Endothelial cell of umbilical vein (primary cell): ENCODE results near the gene FOXL1.

Experiments
- CTCF ChIP-seq, 2 donors: IDR thresholded peaks; 1 replicate in 1 of 2; 2 replicates in 1 of 2; pipeline ENCODE4 v1.5.1; 2011; ENCODE audit warnings: low read length in 2 of 2, mild to moderate bottlenecking in 2 of 2, moderate library complexity in 2 of 2, control low read depth in 1 of 2, inconsistent platforms in 1 of 2, low read depth in 1 of 2; ENCODE audit not compliant: insufficient read depth in 1 of 2; ENCODE audit errors: extremely low read depth in 1 of 2
- EZH2 ChIP-seq: IDR thresholded peaks from 2 replicates; pipeline ENCODE4 v1.6.1; 2012; ENCODE audit warnings: borderline replicate concordance, low read depth, mild to moderate bottlenecking, moderate library complexity, low read length, inconsistent platforms; ENCODE audit not compliant: severe bottlenecking
- GATA2 ChIP-seq: IDR thresholded peaks from 2 replicates; pipeline ENCODE4 v1.7.0; 2011; ENCODE audit warnings: low read depth, mild to moderate bottlenecking, moderate library complexity, mixed read lengths, low read length; ENCODE audit not compliant: insufficient read length, insufficient read depth
- POLR2A ChIP-seq: IDR thresholded peaks from 2 replicates; pipeline ENCODE4 v1.6.1; 2012; ENCODE audit warnings: low read depth, mild to moderate bottlenecking, control low read depth, low read length
- POLR2AphosphoS5 ChIP-seq: IDR thresholded peaks from 2 replicates; pipeline ENCODE4 v1.6.1; 2012; ENCODE audit warnings: low read depth, mild to moderate bottlenecking, control low read depth, low read length, moderate library complexity; ENCODE audit not compliant: insufficient read depth

- TF ChIP-seq CTCF (IDR thresholded peaks at IDR 0.05; ENCODE audit: extremely low read depth in 1 of 2, insufficient read depth in 1 of 2, low read depth in 1 of 2, low read length in 2 of 2) = no peak
- no peak for TF ChIP-seq POLR2A
- no peak for TF ChIP-seq POLR2AphosphoS5
- TF ChIP-seq GATA2 = no peak
- no peak for TF ChIP-seq EZH2
These were observed 390 bp downstream of the FOXL1 start for GRCh38 chr16:86578611-86579267.
